Liver (tissue), 9 donors: Measurements from ENCODE around the gene CLEC16A. TPM values are rescaled to one million over a fixed set of nuclear protein-coding genes. Genes with fewer than 3 reads are reported as not detected.
A peak's percentile ranks its signal among the peaks of the same experiment; 100 is the strongest.

Experiments
- DNase-seq: peaks from one replicate; pipeline ENCODE4 v3.0.0-alpha.2; 2017; ENCODE audit warnings: low spot score
- H3K27ac ChIP-seq, 2 donors: one replicate each; pipeline ENCODE4 v1.7.0; 2013; ENCODE audit warnings: inconsistent platforms in 2 of 2, low read length in 2 of 2, control low read depth in 1 of 2, low read depth in 1 of 2, mild to moderate bottlenecking in 1 of 2
- H3K27me3 ChIP-seq, 4 donors: one replicate each; pipeline versions ENCODE4 v1.6.1 to v1.7.0; 2013; ENCODE audit warnings: low read length in 3 of 4, inconsistent platforms in 1 of 4, mild to moderate bottlenecking in 1 of 4, moderate library complexity in 1 of 4; ENCODE audit not compliant: control insufficient read depth in 4 of 4, insufficient read depth in 4 of 4
- H3K36me3 ChIP-seq, 4 donors: one replicate each; pipeline versions ENCODE4 v1.6.1 to v1.7.0; 2013; ENCODE audit warnings: low read length in 3 of 4, mild to moderate bottlenecking in 3 of 4, low read depth in 1 of 4, moderate library complexity in 1 of 4; ENCODE audit not compliant: control insufficient read depth in 4 of 4, insufficient read depth in 3 of 4
- H3K4me1 ChIP-seq, 4 donors: one replicate each; pipeline versions ENCODE4 v1.6.1 to v1.7.0; 2013; ENCODE audit warnings: low read length in 3 of 4, mild to moderate bottlenecking in 3 of 4, moderate library complexity in 1 of 4; ENCODE audit not compliant: control insufficient read depth in 4 of 4, insufficient read depth in 4 of 4
- H3K4me3 ChIP-seq, 3 donors: one replicate each; pipeline versions ENCODE4 v1.6.1 to v1.7.0; 2013; ENCODE audit warnings: low read length in 3 of 3, control low read depth in 1 of 3, low read depth in 1 of 3, mild to moderate bottlenecking in 1 of 3
- H3K9ac ChIP-seq, 2 donors: one replicate each; pipeline ENCODE4 v1.7.0; 2013; ENCODE audit warnings: low read length in 2 of 2, mild to moderate bottlenecking in 2 of 2, moderate library complexity in 2 of 2, control low read depth in 1 of 2, low read depth in 1 of 2
- H3K9me3 ChIP-seq, 4 donors: one replicate each; pipeline versions ENCODE4 v1.6.1 to v1.7.0; 2013; ENCODE audit warnings: low read length in 3 of 4; ENCODE audit not compliant: control insufficient read depth in 4 of 4
- ATF3 ChIP-seq: IDR thresholded peaks from 2 replicates; pipeline ENCODE4 v1.6.1; 2016; ENCODE audit warnings: antibody characterized with exemption
- EGR1 ChIP-seq, 2 donors: IDR thresholded peaks; 2 replicates each; pipeline ENCODE4 v1.6.1; 2016 to 2018; ENCODE audit warnings: antibody characterized with exemption in 2 of 2, low read depth in 2 of 2
- FOXA1 ChIP-seq: IDR thresholded peaks from 2 replicates; pipeline ENCODE4 v1.6.1; 2016; ENCODE audit warnings: antibody characterized with exemption
- FOXA2 ChIP-seq: IDR thresholded peaks from 2 replicates; pipeline ENCODE4 v1.6.1; 2016; ENCODE audit warnings: antibody characterized with exemption
- GABPA ChIP-seq, 2 donors: IDR thresholded peaks in 1 of 2; conservative IDR thresholded peaks in 1 of 2; 2 replicates each; pipeline ENCODE4 v1.6.1; 2016; ENCODE audit warnings: antibody characterized with exemption in 2 of 2, mild to moderate bottlenecking in 1 of 2, moderate library complexity in 1 of 2
- HNF4A ChIP-seq, 2 donors: conservative IDR thresholded peaks; 2 replicates each; pipeline ENCODE4 v1.6.1; 2016; ENCODE audit warnings: antibody characterized with exemption in 2 of 2, mild to moderate bottlenecking in 2 of 2
- HNF4G ChIP-seq: IDR thresholded peaks from 2 replicates; pipeline ENCODE4 v1.6.1; 2016; ENCODE audit warnings: antibody characterized with exemption
- JUND ChIP-seq, 2 donors: IDR thresholded peaks; 2 replicates each; pipeline ENCODE4 v1.6.1; 2016; ENCODE audit warnings: antibody characterized with exemption in 2 of 2
- MAX ChIP-seq: IDR thresholded peaks from 2 replicates; pipeline ENCODE4 v1.6.1; 2016; ENCODE audit warnings: antibody characterized with exemption
- RAD21 ChIP-seq, 2 donors: IDR thresholded peaks; 2 replicates each; pipeline ENCODE4 v1.6.1; 2016; ENCODE audit warnings: antibody characterized with exemption in 2 of 2, mild to moderate bottlenecking in 2 of 2
- REST ChIP-seq: IDR thresholded peaks from 2 replicates; pipeline ENCODE4 v1.6.1; 2016; ENCODE audit warnings: antibody characterized with exemption, mild to moderate bottlenecking
- RXRA ChIP-seq, 2 donors: IDR thresholded peaks; 2 replicates each; pipeline ENCODE4 v1.6.1; 2017 to 2018; ENCODE audit warnings: antibody characterized with exemption in 2 of 2, mild to moderate bottlenecking in 1 of 2
- SP1 ChIP-seq: IDR thresholded peaks from 2 replicates; pipeline ENCODE4 v1.6.1; 2018; ENCODE audit warnings: antibody characterized with exemption, mild to moderate bottlenecking
- TAF1 ChIP-seq: conservative IDR thresholded peaks from 2 replicates; pipeline ENCODE4 v1.6.1; 2016; ENCODE audit warnings: antibody characterized with exemption, mild to moderate bottlenecking
- YY1 ChIP-seq: IDR thresholded peaks from 2 replicates; pipeline ENCODE4 v1.6.1; 2016; ENCODE audit warnings: antibody characterized with exemption, mild to moderate bottlenecking
- ZBTB33 ChIP-seq: IDR thresholded peaks from 2 replicates; pipeline ENCODE4 v1.6.1; 2016; ENCODE audit warnings: antibody characterized with exemption
- WGBS: extraction: QIAGEN DNeasy Blood & Tissue Kit; methylation state at CpG from one replicate; pipeline ENCODE4 v1.1.7; 2013; 5-methylcytosine and 5-hydroxymethylcytosine counted together
- polyA plus RNA-seq, 2 donors: library from polyadenylated mRNA; stranded (reverse) in 1 of 2; unstranded in 1 of 2; fragments of 200-250 nt in 1 of 2; fragments of >200 nt in 1 of 2; fragmentation: Nextera tagmentation in 1 of 2; extraction: Ambion mirVana in 1 of 2; gene quantifications; one replicate each; pipeline versions ENCODE4 v1.2.1 to v1.2.3, GENCODE V29; 2013 to 2015
- total RNA-seq, 2 donors: library from RNA; depleted of rRNA; stranded (reverse); fragments of >200 nt; gene quantifications; one replicate each; pipeline ENCODE4 v1.2.3, GENCODE V29; 2014
- donor health status: healthy.
- donor health status: healthy.
- donor health status: healthy.
- donor health status: healthy.
- donor health status: healthy.

The CLEC16A gene
- total and polyA plus RNA-seq, 4 donors, result 9.7 to 23.0 (median 17.4) TPM

- Histone ChIP-seq H3K27ac (no peak overlapping the region), H3K4me3 (no peak overlapping the region), H3K9ac (no peak overlapping the region), H3K9me3 (no peaks in the 10 kb centered on the region), H3K4me1 (peaks cover 11 to 45% (median 38%) of the 10 kb centered on the region in 4 donors), H3K36me3 (no peaks in the 10 kb centered on the region), H3K27me3 (no peaks in the 10 kb centered on the region)
- TF ChIP-seq HNF4A (conservative IDR thresholded peaks at IDR 0.05) (no peak), ZBTB33 (no peak), MAX (no peak), RXRA (IDR thresholded peaks at IDR 0.05) (no peak), TAF1 (no peak), RAD21 (IDR thresholded peaks at IDR 0.05) (peak in 1 of 2 donors; percentile 25)
- WGBS, result 60% methylated on average over 7 of the region's 7 CpGs
- DNase-seq, result no peak
These were observed 25.4 kb upstream of the CLEC16A start for GRCh38 chr16:10919003-10919351.

- Histone ChIP-seq H3K9me3 (no peaks in the 10 kb centered on the region), H3K36me3 (peaks cover 0 to 8% (median 2%) of the 10 kb centered on the region in 4 donors), H3K9ac (no peak overlapping the region), H3K27me3 (no peaks in the 10 kb centered on the region), H3K4me1 (peaks cover 16 to 62% (median 54%) of the 10 kb centered on the region in 4 donors), H3K27ac (peak overlapping the region; percentile 68 to 86), H3K4me3 (no peak overlapping the region)
- no peak for DNase-seq
- no peak for TF ChIP-seq JUND (IDR thresholded peaks at IDR 0.05)
- TF ChIP-seq EGR1 (IDR thresholded peaks at IDR 0.05; ENCODE audit: low read depth in 2 of 2), result no peak
- peak; percentile 29 for TF ChIP-seq SP1
- TF ChIP-seq HNF4A (conservative IDR thresholded peaks at IDR 0.05), result peak in 1 of 2 donors; percentile 18
- peak in 1 of 2 donors; percentile 47 for TF ChIP-seq RXRA (IDR thresholded peaks at IDR 0.05)
- TF ChIP-seq MAX, result no peak
- no peak for TF ChIP-seq ZBTB33
- no peak for TF ChIP-seq ATF3
- no peak for TF ChIP-seq TAF1
- no peak for TF ChIP-seq FOXA1
- no peak for TF ChIP-seq HNF4G
- TF ChIP-seq RAD21 (IDR thresholded peaks at IDR 0.05), result peak in 1 of 2 donors; percentile 7
- TF ChIP-seq GABPA (IDR thresholded peaks at IDR 0.05 in 1 of 2, conservative IDR thresholded peaks at IDR 0.05 in 1 of 2), result no peak
- TF ChIP-seq YY1, result no peak
- TF ChIP-seq REST, result no peak
- no peak for TF ChIP-seq FOXA2
- WGBS, result 30% methylated on average over 15 of the region's 15 CpGs
These were observed 23.5 kb upstream of the CLEC16A start for GRCh38 chr16:10920726-10921427.
